ENCODE measurements around the gene DTX3.
"Not testable (repeated sequence)": the region's sequence is repeated elsewhere in the genome, so short reads cannot be mapped to it uniquely, and the experiment has no call there.

DNA sequence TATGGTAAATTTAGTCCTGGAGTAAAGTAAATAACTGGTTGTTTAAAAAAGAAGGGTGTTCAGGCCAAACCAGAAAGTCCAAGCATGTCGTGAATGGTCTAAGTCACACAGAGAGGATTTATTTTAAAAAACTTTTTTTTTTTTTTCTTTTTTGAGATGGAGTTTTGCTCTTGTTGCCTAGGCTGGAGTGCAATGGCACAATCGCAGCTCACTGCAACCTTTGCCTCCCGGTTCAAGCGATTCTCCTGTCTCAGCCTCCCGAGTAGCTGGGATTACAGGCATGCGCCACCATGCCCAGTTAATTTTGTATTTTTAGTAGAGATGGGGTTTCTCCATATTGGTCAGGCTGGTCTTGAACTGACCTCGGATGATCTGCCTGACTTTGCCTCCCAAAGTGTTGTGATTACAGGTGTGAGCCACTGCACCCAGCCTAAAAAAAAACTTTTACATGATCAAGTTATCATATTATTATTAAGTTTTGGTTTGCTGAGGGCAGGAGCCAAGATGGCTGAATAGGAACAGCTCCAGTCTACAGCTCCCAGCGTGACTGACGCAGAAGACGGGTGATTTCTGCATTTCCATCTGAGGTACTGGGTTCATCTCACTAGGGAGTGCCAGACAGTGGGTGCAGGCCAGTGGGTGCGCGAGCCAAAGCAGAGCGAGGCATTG lies 41.5 kb downstream of the DTX3 start:
- TF ChIP-seq, protein P1, sequence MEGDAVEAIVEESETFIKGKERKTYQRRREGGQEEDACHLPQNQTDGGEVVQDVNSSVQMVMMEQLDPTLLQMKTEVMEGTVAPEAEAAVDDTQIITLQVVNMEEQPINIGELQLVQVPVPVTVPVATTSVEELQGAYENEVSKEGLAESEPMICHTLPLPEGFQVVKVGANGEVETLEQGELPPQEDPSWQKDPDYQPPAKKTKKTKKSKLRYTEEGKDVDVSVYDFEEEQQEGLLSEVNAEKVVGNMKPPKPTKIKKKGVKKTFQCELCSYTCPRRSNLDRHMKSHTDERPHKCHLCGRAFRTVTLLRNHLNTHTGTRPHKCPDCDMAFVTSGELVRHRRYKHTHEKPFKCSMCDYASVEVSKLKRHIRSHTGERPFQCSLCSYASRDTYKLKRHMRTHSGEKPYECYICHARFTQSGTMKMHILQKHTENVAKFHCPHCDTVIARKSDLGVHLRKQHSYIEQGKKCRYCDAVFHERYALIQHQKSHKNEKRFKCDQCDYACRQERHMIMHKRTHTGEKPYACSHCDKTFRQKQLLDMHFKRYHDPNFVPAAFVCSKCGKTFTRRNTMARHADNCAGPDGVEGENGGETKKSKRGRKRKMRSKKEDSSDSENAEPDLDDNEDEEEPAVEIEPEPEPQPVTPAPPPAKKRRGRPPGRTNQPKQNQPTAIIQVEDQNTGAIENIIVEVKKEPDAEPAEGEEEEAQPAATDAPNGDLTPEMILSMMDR (IDR thresholded peaks at IDR 0.05), result not testable (repeated sequence)
- TF ChIP-seq EZH2 (IDR thresholded peaks at IDR 0.05), result not testable (repeated sequence)
